MM.1S (cell line): ENCODE data around the gene SNCAIP.

Source experiments
- DNase-seq: peaks from one replicate; pipeline ENCODE4 v3.0.0-alpha.2; 2015
- H2AFZ ChIP-seq: fragments of 300-600 bp; sonication (generic); 2 replicates; pipeline ENCODE4 v1.6.0; 2016; ENCODE audit warnings: antibody characterized with exemption, low read length
- H3F3A ChIP-seq: fragments of 300-600 bp; sonication (generic); 2 replicates; pipeline ENCODE4 v1.6.1; 2016; ENCODE audit warnings: mild to moderate bottlenecking, antibody characterized with exemption, low read length, moderate library complexity, mixed read lengths; ENCODE audit not compliant: insufficient read depth
- H3K27ac ChIP-seq: fragments of 300-600 bp; sonication (generic); 2 replicates; pipeline ENCODE4 v1.5.1; 2016; ENCODE audit warnings: mild to moderate bottlenecking, low read length
- H3K27me3 ChIP-seq: fragments of 300-600 bp; sonication (generic); replicated peaks from 2 replicates; pipeline ENCODE4 v1.6.0; 2016; ENCODE audit warnings: low read length; ENCODE audit not compliant: insufficient read depth
- H3K36me3 ChIP-seq: fragments of 300-600 bp; sonication (generic); replicated peaks from 2 replicates; pipeline ENCODE4 v1.6.1; 2016; ENCODE audit warnings: mild to moderate bottlenecking, low read length, mixed read lengths; ENCODE audit not compliant: insufficient read depth
- H3K4me1 ChIP-seq: fragments of 300-600 bp; sonication (generic); 2 replicates; pipeline ENCODE4 v1.6.1; 2016; ENCODE audit warnings: low read length, mixed read lengths
- H3K4me2 ChIP-seq: fragments of 300-600 bp; sonication (generic); 2 replicates; pipeline ENCODE4 v1.6.0; 2016; ENCODE audit warnings: low read depth, low read length
- H3K4me3 ChIP-seq: fragments of 300-600 bp; sonication (generic); 2 replicates; pipeline ENCODE4 v1.5.1; 2016; ENCODE audit warnings: low read length, mixed read lengths
- H3K79me2 ChIP-seq: fragments of 300-600 bp; sonication (generic); 2 replicates; pipeline ENCODE4 v1.6.1; 2016; ENCODE audit warnings: mixed run types, low read length, mixed read lengths
- H3K9ac ChIP-seq: fragments of 300-600 bp; sonication (generic); 2 replicates; pipeline ENCODE4 v1.6.1; 2016; ENCODE audit warnings: low read length, mixed read lengths
- H3K9me2 ChIP-seq: fragments of 300-600 bp; sonication (generic); replicated peaks from 2 replicates; pipeline ENCODE4 v1.6.1; 2016; ENCODE audit warnings: mild to moderate bottlenecking, low read length, mixed read lengths; ENCODE audit not compliant: insufficient read depth
- H3K9me3 ChIP-seq: fragments of 300-600 bp; sonication (generic); replicated peaks from 2 replicates; pipeline ENCODE4 v1.6.1; 2016; ENCODE audit warnings: mild to moderate bottlenecking, low read length, mixed read lengths; ENCODE audit not compliant: insufficient read depth
- H4K20me1 ChIP-seq: fragments of 300-600 bp; sonication (generic); 2 replicates; pipeline ENCODE4 v1.6.1; 2016; ENCODE audit warnings: mild to moderate bottlenecking, low read length, moderate library complexity, mixed read lengths; ENCODE audit not compliant: insufficient read depth
- EZH2 ChIP-seq: fragments of 300-600 bp; sonication (generic); optimal IDR thresholded peaks from 2 replicates; pipeline ENCODE3; 2017; ENCODE audit warnings: low read depth, mild to moderate bottlenecking, antibody characterized with exemption, low read length, mixed read lengths
- EZH2phosphoT487 ChIP-seq: fragments of 300-600 bp; sonication (generic); IDR thresholded peaks from 2 replicates; pipeline ENCODE4 v1.6.1; 2018; ENCODE audit warnings: antibody characterized with exemption, low read length
- TF ChIP-seq, protein P1 (sequence below): fragments of 300-600 bp; sonication (generic); IDR thresholded peaks from 2 replicates; pipeline ENCODE4 v1.5.1; 2016; ENCODE audit warnings: antibody characterized with exemption, low read length, mixed read lengths

The SNCAIP gene

DNA sequence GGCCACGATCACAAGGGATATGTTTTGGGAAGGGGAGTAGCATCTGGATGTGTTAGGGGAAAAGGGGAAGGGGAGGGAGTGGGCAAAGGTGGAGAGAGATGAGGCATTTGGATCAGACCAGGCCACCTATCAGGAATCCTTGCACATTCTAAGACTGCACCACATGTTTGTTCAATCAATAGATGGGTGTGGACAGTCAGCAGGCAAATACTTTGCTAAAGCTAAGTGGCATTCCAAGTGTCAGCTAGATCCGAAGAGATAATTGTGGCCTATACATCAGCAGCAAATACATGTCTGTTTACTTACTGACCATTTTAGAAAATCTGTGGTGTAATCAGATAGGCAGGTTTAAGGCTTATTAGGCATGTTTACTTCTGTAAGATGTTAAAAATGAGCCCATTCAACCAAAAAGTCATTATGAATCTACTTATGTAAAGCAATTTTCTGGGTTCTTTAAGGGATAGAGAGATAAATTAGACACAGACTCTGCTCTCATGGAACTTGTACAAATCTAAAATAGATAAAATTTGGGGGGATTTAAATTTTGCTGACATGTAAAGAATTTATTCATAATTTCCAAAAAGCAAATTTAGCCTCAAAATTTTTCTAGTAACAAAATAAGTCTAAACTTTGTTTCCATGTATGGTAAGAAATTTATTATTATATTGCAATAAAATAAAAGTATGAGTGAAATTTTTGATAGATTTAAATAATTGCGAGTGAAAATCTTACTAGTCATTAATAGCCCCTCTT is 107.3 kb downstream of the SNCAIP start:
- no peaks in the 10 kb centered on the region for H3K79me2 ChIP-seq
- no peaks in the 10 kb centered on the region for H3K36me3 ChIP-seq
- H3F3A ChIP-seq = 0 out of 2 replicates have a peak, but pooled peaks cover 9% of the 10 kb centered on the region
- H3K4me1 ChIP-seq = peaks cover 15% of the 10 kb centered on the region
- H3K4me2 ChIP-seq = no peak overlapping the region
- H3K27ac ChIP-seq = no peak overlapping the region
- H3K4me3 ChIP-seq = no peak overlapping the region
- H2AFZ ChIP-seq = no peak overlapping the region
- H4K20me1 ChIP-seq = no peaks in the 10 kb centered on the region
- no peak for TF ChIP-seq EZH2
- TF ChIP-seq, protein P1, sequence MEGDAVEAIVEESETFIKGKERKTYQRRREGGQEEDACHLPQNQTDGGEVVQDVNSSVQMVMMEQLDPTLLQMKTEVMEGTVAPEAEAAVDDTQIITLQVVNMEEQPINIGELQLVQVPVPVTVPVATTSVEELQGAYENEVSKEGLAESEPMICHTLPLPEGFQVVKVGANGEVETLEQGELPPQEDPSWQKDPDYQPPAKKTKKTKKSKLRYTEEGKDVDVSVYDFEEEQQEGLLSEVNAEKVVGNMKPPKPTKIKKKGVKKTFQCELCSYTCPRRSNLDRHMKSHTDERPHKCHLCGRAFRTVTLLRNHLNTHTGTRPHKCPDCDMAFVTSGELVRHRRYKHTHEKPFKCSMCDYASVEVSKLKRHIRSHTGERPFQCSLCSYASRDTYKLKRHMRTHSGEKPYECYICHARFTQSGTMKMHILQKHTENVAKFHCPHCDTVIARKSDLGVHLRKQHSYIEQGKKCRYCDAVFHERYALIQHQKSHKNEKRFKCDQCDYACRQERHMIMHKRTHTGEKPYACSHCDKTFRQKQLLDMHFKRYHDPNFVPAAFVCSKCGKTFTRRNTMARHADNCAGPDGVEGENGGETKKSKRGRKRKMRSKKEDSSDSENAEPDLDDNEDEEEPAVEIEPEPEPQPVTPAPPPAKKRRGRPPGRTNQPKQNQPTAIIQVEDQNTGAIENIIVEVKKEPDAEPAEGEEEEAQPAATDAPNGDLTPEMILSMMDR = no peak
- TF ChIP-seq EZH2phosphoT487 = no peak
- H3K9me3 ChIP-seq = no peaks in the 10 kb centered on the region
- no peaks in the 10 kb centered on the region for H3K27me3 ChIP-seq
- no peaks in the 10 kb centered on the region for H3K9me2 ChIP-seq
- H3K9ac ChIP-seq = no peak overlapping the region
- DNase-seq = no peak

DNA sequence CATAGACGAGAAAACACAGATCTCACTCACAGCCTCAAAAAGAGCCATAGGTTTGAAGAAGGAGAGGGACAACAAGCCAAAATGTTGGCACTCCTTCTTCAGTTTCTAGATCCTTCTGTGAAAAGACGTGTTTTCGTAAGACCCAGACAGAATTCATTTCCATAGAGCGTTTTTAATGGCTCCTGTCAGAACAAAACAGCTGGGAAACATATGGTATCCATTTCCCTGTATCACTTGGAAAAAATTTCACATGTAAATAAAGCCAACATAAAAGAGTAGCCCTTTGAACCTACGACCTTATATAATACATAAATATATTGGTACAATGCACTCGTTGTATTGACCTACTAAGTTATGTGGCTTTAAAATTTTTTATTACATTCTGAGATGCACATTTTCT is 108.1 kb downstream of the SNCAIP start:
- H3K9me2 ChIP-seq = no peaks in the 10 kb centered on the region
- DNase-seq = no peak
- no peak overlapping the region for H3K9ac ChIP-seq
- H2AFZ ChIP-seq = no peak overlapping the region
- H4K20me1 ChIP-seq = no peaks in the 10 kb centered on the region
- no peak overlapping the region for H3K4me2 ChIP-seq
- H3K36me3 ChIP-seq = no peaks in the 10 kb centered on the region
- no peak for TF ChIP-seq EZH2
- no peak for TF ChIP-seq EZH2phosphoT487
- TF ChIP-seq, protein P1 = no peak
- no peak overlapping the region for H3K27ac ChIP-seq
- no peak overlapping the region for H3K4me3 ChIP-seq
- no peaks in the 10 kb centered on the region for H3K27me3 ChIP-seq
- H3K79me2 ChIP-seq = no peaks in the 10 kb centered on the region
- 0 out of 2 replicates have a peak, but pooled peaks cover 9% of the 10 kb centered on the region for H3F3A ChIP-seq
- peaks cover 15% of the 10 kb centered on the region for H3K4me1 ChIP-seq
- no peaks in the 10 kb centered on the region for H3K9me3 ChIP-seq

DNA sequence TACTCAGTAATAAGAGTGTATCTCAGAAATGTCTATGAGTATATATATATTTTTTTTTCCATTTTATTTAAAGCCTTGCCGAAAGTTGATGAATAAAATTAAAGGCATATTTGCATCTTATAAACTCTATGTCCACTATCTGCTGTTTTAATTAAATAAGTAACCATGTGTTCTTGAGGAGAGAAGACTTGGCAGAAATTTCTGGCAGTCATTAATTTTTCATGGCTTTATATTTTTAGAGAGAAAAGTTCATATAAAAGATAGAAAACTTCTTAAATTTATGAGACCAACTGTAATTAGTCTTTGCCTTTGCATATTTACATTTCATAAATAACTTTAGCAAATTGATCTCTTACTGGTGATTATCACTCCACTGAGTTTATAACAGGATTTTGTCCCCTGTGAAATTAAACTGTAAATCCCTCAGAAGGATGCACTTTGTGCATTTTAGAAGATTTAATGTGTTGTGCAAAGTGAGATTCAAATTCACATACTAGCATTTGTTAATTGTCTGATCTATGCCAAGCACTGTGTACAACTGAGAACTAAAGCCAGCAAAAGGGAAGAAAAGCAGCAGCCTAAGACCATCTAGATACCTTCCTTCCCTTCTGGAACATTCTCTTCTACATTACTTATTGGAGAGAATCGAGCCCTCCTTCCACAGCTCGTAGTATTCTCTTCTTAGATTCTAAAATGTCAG is 108.7 kb downstream of the SNCAIP start:
- DNase-seq = no peak
- H3K9ac ChIP-seq = no peak overlapping the region

More for the DNA sequence above, 108.7 kb downstream of the SNCAIP start:
- H3K27me3 ChIP-seq = no peaks in the 10 kb centered on the region
- H3K4me3 ChIP-seq = no peak overlapping the region
- no peak overlapping the region for H3K27ac ChIP-seq
- no peaks in the 10 kb centered on the region for H3K79me2 ChIP-seq
- H4K20me1 ChIP-seq = no peaks in the 10 kb centered on the region
- no peak overlapping the region for H2AFZ ChIP-seq
- 0 out of 2 replicates have a peak, but pooled peaks cover 9% of the 10 kb centered on the region for H3F3A ChIP-seq
- peak overlapping the region; percentile 24; the same call in 1 of the 2 replicates for H3K4me2 ChIP-seq
- TF ChIP-seq EZH2phosphoT487 (no peak), EZH2 (no peak)
- TF ChIP-seq, protein P1 = no peak
- no peaks in the 10 kb centered on the region for H3K9me3 ChIP-seq
- peaks cover 15% of the 10 kb centered on the region for H3K4me1 ChIP-seq
- H3K36me3 ChIP-seq = no peaks in the 10 kb centered on the region
- no peaks in the 10 kb centered on the region for H3K9me2 ChIP-seq
